GM12801 (cell line): Measurements from ENCODE around the gene MMD2.

Experiments used
- TF ChIP-seq, protein P1 (sequence below): IDR thresholded peaks from one replicate; pipeline ENCODE4 v1.5.1; 2011; ENCODE audit warnings: control low read depth; ENCODE audit not compliant: insufficient read length; ENCODE audit errors: extremely low read depth

MMD2 gene

GRCh38 chr7:4996696-4997222, 37.8 kb upstream of the MMD2 start:
- TF ChIP-seq, protein P1, sequence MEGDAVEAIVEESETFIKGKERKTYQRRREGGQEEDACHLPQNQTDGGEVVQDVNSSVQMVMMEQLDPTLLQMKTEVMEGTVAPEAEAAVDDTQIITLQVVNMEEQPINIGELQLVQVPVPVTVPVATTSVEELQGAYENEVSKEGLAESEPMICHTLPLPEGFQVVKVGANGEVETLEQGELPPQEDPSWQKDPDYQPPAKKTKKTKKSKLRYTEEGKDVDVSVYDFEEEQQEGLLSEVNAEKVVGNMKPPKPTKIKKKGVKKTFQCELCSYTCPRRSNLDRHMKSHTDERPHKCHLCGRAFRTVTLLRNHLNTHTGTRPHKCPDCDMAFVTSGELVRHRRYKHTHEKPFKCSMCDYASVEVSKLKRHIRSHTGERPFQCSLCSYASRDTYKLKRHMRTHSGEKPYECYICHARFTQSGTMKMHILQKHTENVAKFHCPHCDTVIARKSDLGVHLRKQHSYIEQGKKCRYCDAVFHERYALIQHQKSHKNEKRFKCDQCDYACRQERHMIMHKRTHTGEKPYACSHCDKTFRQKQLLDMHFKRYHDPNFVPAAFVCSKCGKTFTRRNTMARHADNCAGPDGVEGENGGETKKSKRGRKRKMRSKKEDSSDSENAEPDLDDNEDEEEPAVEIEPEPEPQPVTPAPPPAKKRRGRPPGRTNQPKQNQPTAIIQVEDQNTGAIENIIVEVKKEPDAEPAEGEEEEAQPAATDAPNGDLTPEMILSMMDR, result no peak

DNA sequence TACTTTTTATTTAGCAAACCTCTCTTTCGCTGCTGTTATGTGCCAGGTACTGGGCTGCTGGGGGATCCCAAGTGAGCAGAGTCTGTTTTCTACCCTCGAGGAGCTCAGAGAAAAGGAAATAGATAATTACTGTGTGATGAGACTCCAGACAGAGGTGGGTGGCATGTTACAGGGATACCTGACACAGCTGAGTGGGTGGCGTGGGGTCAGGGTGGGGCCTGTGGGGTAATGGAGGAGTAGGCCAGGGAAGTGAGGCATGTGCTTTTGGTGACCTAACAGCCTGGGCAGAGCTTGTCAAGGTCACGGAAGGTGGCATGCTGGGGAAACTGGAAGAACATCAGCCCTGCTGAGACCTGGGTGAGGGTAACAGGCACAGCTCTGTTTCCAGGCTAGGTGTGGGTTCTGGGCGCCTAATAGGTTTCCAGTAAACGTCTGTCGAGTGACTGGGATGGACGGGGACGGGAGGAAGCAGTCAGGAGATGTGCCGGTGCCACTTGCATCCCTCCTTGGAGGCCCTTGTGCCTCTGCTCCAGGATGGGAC, 36.5 kb upstream of the MMD2 start:
- TF ChIP-seq, protein P1, result no peak

GRCh38 chr7:4993471-4993870, 34.5 kb upstream of the MMD2 start:
- TF ChIP-seq, protein P1, result no peak

GRCh38 chr7:4973728-4974198, 14.8 kb upstream of the MMD2 start:
- TF ChIP-seq, protein P1, result no peak

DNA sequence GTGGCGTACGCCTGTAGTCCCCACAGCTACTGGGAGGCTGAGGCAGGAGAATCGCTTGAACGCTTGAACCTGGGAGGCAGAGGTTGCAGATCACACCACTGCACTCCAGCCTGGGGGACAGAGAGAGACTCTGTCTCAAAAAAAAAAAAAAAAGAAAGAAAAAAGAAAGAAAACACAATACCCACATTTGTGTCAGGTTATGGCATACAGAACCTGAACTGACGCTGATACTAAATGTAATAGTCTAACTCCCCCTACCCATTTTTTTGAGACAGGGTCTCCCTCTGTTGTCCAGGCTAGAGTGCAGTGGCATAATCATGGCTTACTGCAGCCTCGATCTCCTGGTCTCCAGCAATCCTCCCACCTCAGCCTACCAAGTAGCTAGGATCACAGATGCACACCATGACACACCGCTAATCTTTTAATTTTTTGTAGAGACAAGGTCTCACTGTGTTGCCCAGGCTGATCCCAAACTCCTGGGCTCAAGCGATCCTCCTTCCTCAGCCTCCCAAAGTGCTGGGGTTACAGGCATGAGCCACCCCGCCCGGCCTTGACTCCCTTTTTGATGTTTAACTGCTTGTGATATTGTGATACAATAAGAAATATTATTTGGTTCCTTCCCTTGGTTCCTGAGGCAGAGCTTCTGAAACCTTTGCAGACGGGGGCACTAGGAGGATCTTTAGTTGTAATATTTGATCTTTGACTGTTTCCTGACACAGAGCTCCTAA, 6.5 kb upstream of the MMD2 start:
- TF ChIP-seq, protein P1, result no peak

DNA sequence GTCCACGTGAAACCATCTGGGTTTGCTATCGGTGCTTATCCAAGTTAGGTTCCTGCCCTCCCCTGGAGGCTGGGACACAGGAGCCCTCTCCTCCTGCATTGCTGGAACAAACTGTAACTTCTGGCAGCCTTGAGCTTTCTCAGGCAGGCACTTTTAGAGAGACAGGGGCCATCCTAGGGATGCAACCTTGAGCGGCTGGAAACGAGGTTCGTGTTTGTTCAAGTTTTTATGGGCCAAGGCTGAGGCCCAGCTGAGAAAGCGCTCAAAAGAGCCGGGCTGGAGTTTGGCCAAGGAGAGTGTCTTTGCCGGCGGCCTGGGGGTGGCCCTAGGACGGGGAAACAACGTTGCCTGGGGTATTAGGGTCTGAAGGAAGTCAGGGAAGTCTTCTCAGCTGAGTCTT, 5.5 kb upstream of the MMD2 start:
- TF ChIP-seq, protein P1, result no peak

- TF ChIP-seq, protein P1, result no peak
Measured at GRCh38 chr7:4962872-4963775, 4.1 kb upstream of the MMD2 start.
